ENCODE results near the gene PKNOX2.

Gene PKNOX2

GRCh38 chr11:125242141-125242775 is 77.7 kb downstream of the PKNOX2 start:
- no peak overlapping the region for H3K4me3 ChIP-seq (ENCODE audit: low read length)
- H3K9ac ChIP-seq (ENCODE audit: low read depth, low read length), result no peak overlapping the region
- no peaks in the 10 kb centered on the region for H3K36me3 ChIP-seq (ENCODE audit: insufficient read depth, low read depth, low read length)
- peaks cover 8% of the 10 kb centered on the region; the same call in 1 of the 2 replicates for H3K4me1 ChIP-seq (ENCODE audit: insufficient read depth, low read length)
- no peaks in the 10 kb centered on the region for H3K9me3 ChIP-seq (ENCODE audit: insufficient read depth, low read depth, low read length)
- H3K27ac ChIP-seq (ENCODE audit: low read length), result no peak overlapping the region
- peaks cover 4% of the 10 kb centered on the region; the same call in 1 of the 2 replicates for H3K27me3 ChIP-seq (ENCODE audit: insufficient read depth, low read length)

GRCh38 chr11:125244166-125244565 is 79.6 kb downstream of the PKNOX2 start:
- H3K36me3 ChIP-seq (ENCODE audit: insufficient read depth, low read depth, low read length), result no peaks in the 10 kb centered on the region
- H3K9me3 ChIP-seq (ENCODE audit: insufficient read depth, low read depth, low read length), result no peaks in the 10 kb centered on the region

GRCh38 chr11:125245299-125245698 is 80.7 kb downstream of the PKNOX2 start:
- H3K4me3 ChIP-seq (ENCODE audit: low read length), result no peak overlapping the region
- H3K27ac ChIP-seq (ENCODE audit: low read length), result no peak overlapping the region
- no peaks in the 10 kb centered on the region for H3K9me3 ChIP-seq (ENCODE audit: insufficient read depth, low read depth, low read length)
- peaks cover under 1% of the 10 kb centered on the region; the same call in 1 of the 2 replicates for H3K4me1 ChIP-seq (ENCODE audit: insufficient read depth, low read length)
- no peak overlapping the region for H3K9ac ChIP-seq (ENCODE audit: low read depth, low read length)
- no peaks in the 10 kb centered on the region for H3K27me3 ChIP-seq (ENCODE audit: insufficient read depth, low read length)
- H3K36me3 ChIP-seq (ENCODE audit: insufficient read depth, low read depth, low read length), result no peaks in the 10 kb centered on the region

More at GRCh38 chr11:125244166-125244565, 79.6 kb downstream of the PKNOX2 start:
- H3K9ac ChIP-seq (ENCODE audit: low read depth, low read length), result no peak overlapping the region
- peaks cover 8% of the 10 kb centered on the region; the same call in 1 of the 2 replicates for H3K4me1 ChIP-seq (ENCODE audit: insufficient read depth, low read length)
- no peak overlapping the region for H3K4me3 ChIP-seq (ENCODE audit: low read length)
- H3K27ac ChIP-seq (ENCODE audit: low read length), result no peak overlapping the region
- H3K27me3 ChIP-seq (ENCODE audit: insufficient read depth, low read length), result 0 out of 2 replicates have a peak, but pooled peaks cover 3% of the 10 kb centered on the region

GRCh38 chr11:125247431-125247830 is 82.9 kb downstream of the PKNOX2 start:
- no peak overlapping the region for H3K4me3 ChIP-seq (ENCODE audit: low read length)
- no peak overlapping the region for H3K9ac ChIP-seq (ENCODE audit: low read depth, low read length)
- no peaks in the 10 kb centered on the region for H3K27me3 ChIP-seq (ENCODE audit: insufficient read depth, low read length)
- no peaks in the 10 kb centered on the region for H3K9me3 ChIP-seq (ENCODE audit: insufficient read depth, low read depth, low read length)
- H3K4me1 ChIP-seq (ENCODE audit: insufficient read depth, low read length), result no peaks in the 10 kb centered on the region
- no peak overlapping the region for H3K27ac ChIP-seq (ENCODE audit: low read length)
- no peaks in the 10 kb centered on the region for H3K36me3 ChIP-seq (ENCODE audit: insufficient read depth, low read depth, low read length)

- no peaks in the 10 kb centered on the region for H3K4me1 ChIP-seq (ENCODE audit: insufficient read depth, low read length)
- H3K27ac ChIP-seq (ENCODE audit: low read length), result no peak overlapping the region
- H3K4me3 ChIP-seq (ENCODE audit: low read length), result no peak overlapping the region
- no peak overlapping the region for H3K9ac ChIP-seq (ENCODE audit: low read depth, low read length)
- H3K27me3 ChIP-seq (ENCODE audit: insufficient read depth, low read length), result no peaks in the 10 kb centered on the region
- H3K36me3 ChIP-seq (ENCODE audit: insufficient read depth, low read depth, low read length), result no peaks in the 10 kb centered on the region
- H3K9me3 ChIP-seq (ENCODE audit: insufficient read depth, low read depth, low read length), result no peaks in the 10 kb centered on the region
Measured at GRCh38 chr11:125250318-125251213, 86.0 kb downstream of the PKNOX2 start.

- Histone ChIP-seq H3K9me3 (ENCODE audit: insufficient read depth, low read depth, low read length) (no peaks in the 10 kb centered on the region), H3K4me1 (ENCODE audit: insufficient read depth, low read length) (no peaks in the 10 kb centered on the region), H3K36me3 (ENCODE audit: insufficient read depth, low read depth, low read length) (no peaks in the 10 kb centered on the region), H3K27ac (ENCODE audit: low read length) (no peak overlapping the region), H3K9ac (ENCODE audit: low read depth, low read length) (no peak overlapping the region), H3K27me3 (ENCODE audit: insufficient read depth, low read length) (no peaks in the 10 kb centered on the region), H3K4me3 (ENCODE audit: low read length) (no peak overlapping the region)
Measured at GRCh38 chr11:125251214-125251545, 86.6 kb downstream of the PKNOX2 start.

GRCh38 chr11:125251956-125252355 is 87.4 kb downstream of the PKNOX2 start:
- Histone ChIP-seq H3K9ac (ENCODE audit: low read depth, low read length) (no peak overlapping the region), H3K9me3 (ENCODE audit: insufficient read depth, low read depth, low read length) (no peaks in the 10 kb centered on the region), H3K27ac (ENCODE audit: low read length) (no peak overlapping the region), H3K27me3 (ENCODE audit: insufficient read depth, low read length) (no peaks in the 10 kb centered on the region), H3K4me3 (ENCODE audit: low read length) (no peak overlapping the region), H3K4me1 (ENCODE audit: insufficient read depth, low read length) (no peaks in the 10 kb centered on the region), H3K36me3 (ENCODE audit: insufficient read depth, low read depth, low read length) (no peaks in the 10 kb centered on the region)

GRCh38 chr11:125253289-125253688 is 88.7 kb downstream of the PKNOX2 start:
- Histone ChIP-seq H3K27me3 (ENCODE audit: insufficient read depth, low read length) (no peaks in the 10 kb centered on the region), H3K4me3 (ENCODE audit: low read length) (no peak overlapping the region), H3K9ac (ENCODE audit: low read depth, low read length) (no peak overlapping the region), H3K4me1 (ENCODE audit: insufficient read depth, low read length) (no peaks in the 10 kb centered on the region), H3K36me3 (ENCODE audit: insufficient read depth, low read depth, low read length) (no peaks in the 10 kb centered on the region), H3K27ac (ENCODE audit: low read length) (no peak overlapping the region), H3K9me3 (ENCODE audit: insufficient read depth, low read depth, low read length) (no peaks in the 10 kb centered on the region)

- Histone ChIP-seq H3K4me1 (ENCODE audit: insufficient read depth, low read length) (no peaks in the 10 kb centered on the region), H3K9ac (ENCODE audit: low read depth, low read length) (no peak overlapping the region), H3K27ac (ENCODE audit: low read length) (no peak overlapping the region), H3K27me3 (ENCODE audit: insufficient read depth, low read length) (no peaks in the 10 kb centered on the region), H3K9me3 (ENCODE audit: insufficient read depth, low read depth, low read length) (no peaks in the 10 kb centered on the region), H3K4me3 (ENCODE audit: low read length) (no peak overlapping the region), H3K36me3 (ENCODE audit: insufficient read depth, low read depth, low read length) (no peaks in the 10 kb centered on the region)
Measured at GRCh38 chr11:125253795-125254525, 89.4 kb downstream of the PKNOX2 start.

GRCh38 chr11:125256541-125257189 is 92.1 kb downstream of the PKNOX2 start:
- Histone ChIP-seq H3K9me3 (ENCODE audit: insufficient read depth, low read depth, low read length) (no peaks in the 10 kb centered on the region), H3K4me1 (ENCODE audit: insufficient read depth, low read length) (peaks cover 1% of the 10 kb centered on the region; the same call in 1 of the 2 replicates), H3K27me3 (ENCODE audit: insufficient read depth, low read length) (peaks cover 12% of the 10 kb centered on the region), H3K36me3 (ENCODE audit: insufficient read depth, low read depth, low read length) (no peaks in the 10 kb centered on the region), H3K9ac (ENCODE audit: low read depth, low read length) (no peak overlapping the region), H3K27ac (ENCODE audit: low read length) (no peak overlapping the region), H3K4me3 (ENCODE audit: low read length) (no peak overlapping the region)

- Histone ChIP-seq H3K27me3 (ENCODE audit: insufficient read depth, low read length) (peaks cover 17% of the 10 kb centered on the region), H3K9ac (ENCODE audit: low read depth, low read length) (no peak overlapping the region), H3K27ac (ENCODE audit: low read length) (no peak overlapping the region), H3K36me3 (ENCODE audit: insufficient read depth, low read depth, low read length) (no peaks in the 10 kb centered on the region), H3K4me3 (ENCODE audit: low read length) (no peak overlapping the region), H3K4me1 (ENCODE audit: insufficient read depth, low read length) (peaks cover 6% of the 10 kb centered on the region; the same call in 1 of the 2 replicates), H3K9me3 (ENCODE audit: insufficient read depth, low read depth, low read length) (no peaks in the 10 kb centered on the region)
Measured at GRCh38 chr11:125257190-125257579, 92.6 kb downstream of the PKNOX2 start.

Data from iPS-20b (cell line).